Hematopoietic multipotent progenitor cell treated with erythropoietin and hydrocortisone succinate and interleukin-3 and kit ligand, for 6 days (in vitro differentiated cells): Measurements from ENCODE around the gene GPX5.

ENCODE experiments used
- DNase-seq: peaks from one replicate; pipeline ENCODE4 v3.0.0-alpha.2; 2015

The GPX5 gene

GRCh38 chr6:28563430-28564095 lies 37.9 kb downstream of the GPX5 start:
- no peak for DNase-seq

GRCh38 chr6:28565823-28566526 lies 40.3 kb downstream of the GPX5 start:
- no peak for DNase-seq

DNA sequence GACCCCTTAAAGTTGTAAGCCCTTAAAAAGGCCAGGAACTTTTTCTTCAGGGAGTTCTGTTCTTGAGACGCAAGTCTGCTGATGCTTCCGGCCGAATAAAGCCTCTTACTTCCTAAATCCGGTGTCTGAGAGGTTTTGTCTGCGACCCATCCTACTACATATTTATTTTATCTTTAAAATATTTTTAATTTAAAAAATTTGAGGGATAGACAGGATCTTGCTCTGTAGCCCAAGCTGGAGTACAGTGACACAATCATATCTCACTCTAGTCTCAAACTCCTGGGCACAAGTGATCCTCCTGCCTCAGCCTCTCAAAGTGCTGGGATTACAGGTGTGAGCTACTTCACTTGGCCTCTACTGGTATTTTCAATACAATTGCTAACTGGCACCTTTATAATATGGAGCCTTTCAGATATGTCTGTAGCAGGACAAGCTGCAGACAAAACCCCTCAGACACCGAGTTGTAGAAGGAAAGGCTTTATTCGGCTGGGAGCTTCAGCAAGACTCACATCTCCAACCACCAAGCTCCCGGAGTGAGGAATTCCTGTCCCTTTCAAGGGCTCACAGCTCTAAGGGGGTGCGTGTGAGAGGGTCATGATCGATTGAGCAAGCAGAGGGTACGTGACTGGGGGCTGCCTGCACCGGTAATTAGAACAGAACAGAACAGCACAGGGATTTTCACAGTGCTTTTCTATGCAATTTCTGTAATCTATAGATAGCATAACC lies 41.0 kb downstream of the GPX5 start:
- DNase-seq = no peak

DNA sequence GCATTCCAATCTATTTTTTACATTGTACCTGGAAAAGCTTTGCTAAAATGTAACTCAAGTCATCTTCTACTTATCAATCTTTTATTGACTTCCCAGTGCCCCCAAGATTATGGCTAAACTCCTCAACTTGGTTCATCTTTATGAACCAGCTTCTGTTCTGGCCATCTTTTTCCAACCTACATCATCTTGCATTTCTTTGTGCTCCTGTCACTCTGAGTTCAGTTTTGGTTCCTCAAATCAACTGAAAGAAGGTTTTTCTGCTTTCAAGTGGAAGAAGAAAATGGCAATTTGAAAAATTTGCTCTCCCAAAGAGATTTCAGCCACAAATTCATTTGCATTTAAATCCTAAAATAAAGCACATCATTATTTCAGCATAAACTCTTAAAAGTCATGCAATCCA lies 41.8 kb downstream of the GPX5 start:
- DNase-seq = no peak

DNA sequence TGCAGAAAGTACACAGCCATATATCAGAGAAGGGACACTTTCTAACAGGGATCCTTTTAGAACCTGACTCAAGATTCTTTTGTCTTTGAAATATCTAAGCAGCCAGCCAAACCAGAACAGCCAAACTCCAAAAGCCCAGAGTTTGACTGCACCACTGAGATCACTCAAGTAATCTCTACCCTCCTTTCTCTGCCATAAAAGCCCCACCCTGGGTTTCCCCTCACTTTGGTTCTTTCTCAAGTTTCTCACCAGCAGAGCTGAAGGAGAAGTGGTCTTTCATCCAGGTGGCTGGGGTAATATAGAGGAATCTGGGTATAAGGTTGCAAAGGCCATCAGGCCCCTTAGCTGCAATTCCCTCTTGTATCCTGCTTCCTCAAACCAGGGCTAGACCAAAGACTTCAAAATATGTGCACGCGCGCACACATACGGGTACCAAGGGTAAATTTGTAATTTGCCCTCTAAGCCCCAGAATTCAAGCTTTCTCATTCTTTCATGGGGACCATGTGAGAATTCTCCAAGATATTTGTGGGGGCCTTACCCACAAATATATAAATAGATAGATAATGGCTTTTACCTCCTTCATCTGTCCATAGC lies 42.9 kb downstream of the GPX5 start:
- no peak for DNase-seq

- DNase-seq = no peak
These were observed 44.1 kb downstream of the GPX5 start for GRCh38 chr6:28569748-28570147.

DNA sequence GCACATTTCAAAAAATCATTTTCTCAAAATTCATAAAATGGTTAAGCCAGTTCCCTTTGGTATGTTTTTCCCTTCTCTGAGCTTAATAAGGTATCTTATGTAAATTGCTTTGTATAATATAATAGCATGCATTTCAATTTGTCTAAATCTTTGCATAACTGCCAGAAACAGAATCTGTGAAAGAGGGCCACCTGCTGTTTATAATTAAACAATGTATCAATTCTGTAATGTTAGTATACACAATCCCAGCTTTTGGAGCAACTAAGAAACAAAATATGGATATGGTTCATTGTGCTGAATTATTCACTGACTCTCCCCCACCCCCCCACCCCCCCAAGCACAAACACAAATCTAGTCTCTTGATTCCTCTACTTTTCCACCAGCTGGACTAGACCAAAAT lies 54.8 kb downstream of the GPX5 start:
- peak; percentile 50 for DNase-seq

GRCh38 chr6:28583463-28583862 lies 57.8 kb downstream of the GPX5 start:
- DNase-seq = no peak
